Measurements from ENCODE around the gene TSEN15.

The TSEN15 gene

DNA sequence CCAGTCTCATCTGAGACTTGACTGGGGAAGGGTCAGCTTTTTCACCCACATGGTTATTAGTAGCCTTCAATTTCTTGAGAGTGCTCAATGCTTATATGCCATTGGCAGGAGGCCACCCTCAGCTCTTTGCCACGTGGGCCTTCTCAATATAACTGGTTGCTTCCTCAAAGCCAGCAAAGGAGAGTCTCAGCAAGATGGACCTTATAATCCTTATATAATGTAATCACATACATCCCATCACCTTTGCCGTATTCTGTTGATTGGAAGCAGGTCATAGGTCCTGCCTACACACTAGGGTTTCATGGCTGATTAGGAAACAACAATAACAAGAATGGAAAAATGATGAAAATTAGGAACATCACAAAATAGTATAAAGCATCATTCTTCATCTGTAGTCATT is 22.9 kb downstream of the TSEN15 start:
- CTCF ChIA-PET: no interaction called here
- TF ChIP-seq ZNF654 (tag by site-specific recombination; IDR thresholded peaks at IDR 0.05; ENCODE audit: low read depth) (no peak), ZFHX2 (tag by site-specific recombination; conservative IDR thresholded peaks at IDR 0.05) (no peak), ZNF701 (tag by site-specific recombination; IDR thresholded peaks at IDR 0.05) (no peak)

DNA sequence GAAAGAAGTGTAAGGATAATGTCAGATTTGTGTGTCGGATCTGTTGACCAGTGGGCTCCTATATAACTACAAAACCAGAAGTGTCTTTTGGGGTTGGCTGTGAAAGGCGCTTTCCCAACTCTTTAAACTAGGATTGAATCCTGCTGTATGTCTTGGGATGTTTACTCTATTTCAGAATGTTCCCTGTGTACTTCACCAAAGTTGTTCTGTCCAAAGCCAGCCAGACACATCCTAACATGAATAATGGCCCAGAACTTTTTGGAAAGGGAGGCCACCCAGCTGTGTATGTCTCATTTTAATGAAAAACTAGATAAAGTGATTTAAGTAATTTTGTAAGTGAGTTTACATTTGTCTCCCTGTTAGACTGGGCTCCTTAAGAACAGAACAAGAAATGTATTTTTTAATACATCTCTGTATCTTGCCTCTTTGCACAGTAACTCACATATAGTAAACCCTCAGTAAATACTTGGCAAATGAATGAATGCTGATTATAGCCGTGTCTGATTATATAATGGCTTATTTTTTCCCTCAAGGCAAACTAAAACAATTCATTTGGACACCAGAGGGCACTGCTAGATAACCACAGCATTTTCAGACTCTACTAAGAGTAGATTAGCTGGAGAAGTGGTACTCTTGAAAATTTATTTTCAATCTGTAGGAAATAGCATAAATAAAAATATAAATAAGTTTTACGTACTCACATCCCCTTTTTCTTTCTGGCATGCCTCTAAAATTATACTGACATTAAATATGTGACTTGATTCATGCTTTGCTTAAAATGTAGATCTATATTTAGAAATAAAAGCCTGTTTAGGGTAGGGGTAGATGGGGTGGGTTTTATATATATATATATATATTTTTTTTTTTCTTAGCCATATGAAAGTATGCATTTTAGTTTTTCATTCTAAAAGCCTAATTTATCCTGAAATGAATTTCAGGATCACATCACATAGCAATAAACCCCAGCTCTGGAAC is 23.8 kb downstream of the TSEN15 start:
- no peaks in the 10 kb centered on the region for H3K36me3 ChIP-seq (ENCODE audit: control insufficient read depth in 2 of 2, insufficient read depth in 1 of 2, low read length in 2 of 2)
- H3K4me1 ChIP-seq (ENCODE audit: control insufficient read depth, insufficient read depth, low read length): no peaks in the 10 kb centered on the region
- no peak overlapping the region for H3K4me3 ChIP-seq (ENCODE audit: low read depth, low read length)
- no peaks in the 10 kb centered on the region for H3K9me3 ChIP-seq (ENCODE audit: control insufficient read depth, insufficient read depth, low read depth, low read length)
- H3K27ac ChIP-seq (ENCODE audit: extremely low read depth, low read depth, low read length): no peak overlapping the region
- TF ChIP-seq ZNF211 (tag by site-specific recombination; IDR thresholded peaks at IDR 0.05; ENCODE audit: low read depth) (no peak), ZNF664 (tag by site-specific recombination; IDR thresholded peaks at IDR 0.05) (peak; percentile 33; the same call in 1 of the 2 replicates), ZNF660 (tag by site-specific recombination; IDR thresholded peaks at IDR 0.05) (peak; percentile 50), ZNF155 (tag by site-specific recombination; IDR thresholded peaks at IDR 0.05) (no peak), PRDM6 (tag by site-specific recombination; IDR thresholded peaks at IDR 0.05) (0 out of 2 replicates have a peak, but pooled peaks have one; percentile 9), ZBTB7A (tag by site-specific recombination; IDR thresholded peaks at IDR 0.05; ENCODE audit: low read depth) (no peak), CTCF (tag by site-specific recombination; IDR thresholded peaks at IDR 0.05) (peak; percentile 27; the same call in 1 of the 2 replicates), ZNF654 (tag by site-specific recombination; IDR thresholded peaks at IDR 0.05; ENCODE audit: low read depth) (peak; percentile 73), ZNF114 (tag by site-specific recombination; IDR thresholded peaks at IDR 0.05) (no peak), ZNF394 (tag by site-specific recombination; IDR thresholded peaks at IDR 0.05; ENCODE audit: borderline replicate concordance) (peak; percentile 68)
- TF ChIP-seq, protein P1, sequence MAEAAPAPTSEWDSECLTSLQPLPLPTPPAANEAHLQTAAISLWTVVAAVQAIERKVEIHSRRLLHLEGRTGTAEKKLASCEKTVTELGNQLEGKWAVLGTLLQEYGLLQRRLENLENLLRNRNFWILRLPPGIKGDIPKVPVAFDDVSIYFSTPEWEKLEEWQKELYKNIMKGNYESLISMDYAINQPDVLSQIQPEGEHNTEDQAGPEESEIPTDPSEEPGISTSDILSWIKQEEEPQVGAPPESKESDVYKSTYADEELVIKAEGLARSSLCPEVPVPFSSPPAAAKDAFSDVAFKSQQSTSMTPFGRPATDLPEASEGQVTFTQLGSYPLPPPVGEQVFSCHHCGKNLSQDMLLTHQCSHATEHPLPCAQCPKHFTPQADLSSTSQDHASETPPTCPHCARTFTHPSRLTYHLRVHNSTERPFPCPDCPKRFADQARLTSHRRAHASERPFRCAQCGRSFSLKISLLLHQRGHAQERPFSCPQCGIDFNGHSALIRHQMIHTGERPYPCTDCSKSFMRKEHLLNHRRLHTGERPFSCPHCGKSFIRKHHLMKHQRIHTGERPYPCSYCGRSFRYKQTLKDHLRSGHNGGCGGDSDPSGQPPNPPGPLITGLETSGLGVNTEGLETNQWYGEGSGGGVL (tag by site-specific recombination; IDR thresholded peaks at IDR 0.05): no peak
- CTCF ChIA-PET: interaction anchor here (0.6 to 2.5 kb wide), 13 partner anchors 140 to 616 kb away, joined by 3 to 10 read pairs (median 4); no protein-coding TSS in a partner anchor
- POLR2A ChIA-PET: interaction anchor here (0.7 kb wide), 1 partner anchor 588 kb away, joined by 3 read pairs; no protein-coding TSS in a partner anchor

More for the DNA sequence above, 22.9 kb downstream of the TSEN15 start:
- POLR2A ChIA-PET: no interaction called here
- H3K36me3 ChIP-seq (ENCODE audit: control insufficient read depth in 2 of 2, insufficient read depth in 1 of 2, low read length in 2 of 2): no peaks in the 10 kb centered on the region
- H3K4me3 ChIP-seq (ENCODE audit: low read depth, low read length): no peak overlapping the region
- H3K27ac ChIP-seq (ENCODE audit: extremely low read depth, low read depth, low read length): no peak overlapping the region
- H3K4me1 ChIP-seq (ENCODE audit: control insufficient read depth, insufficient read depth, low read length): no peaks in the 10 kb centered on the region
- H3K9me3 ChIP-seq (ENCODE audit: control insufficient read depth, insufficient read depth, low read depth, low read length): no peaks in the 10 kb centered on the region

Measured in HEK293 (cell line).